Activated T-cell treated with anti-CD3 and anti-CD28 coated beads, Interleukin-2, amount 50 U/mL, for 24 hours (primary cell): ENCODE data around the gene NPLOC4.
A peak's percentile ranks its signal among the peaks of the same experiment; 100 is the strongest.

Source experiments
- DNase-seq: peaks from one replicate; pipeline ENCODE4 v3.0.0-alpha.2; 2020
- H3K27ac Mint-ChIP-seq: 2 replicates; pipeline ENCODE4 v1.8.0; 2020; ENCODE audit warnings: mild to moderate bottlenecking, mixed read lengths
- H3K27me3 Mint-ChIP-seq: 2 replicates; pipeline ENCODE4 v1.8.0; 2020; ENCODE audit warnings: mixed read lengths
- H3K36me3 Mint-ChIP-seq: 2 replicates; pipeline ENCODE4 v1.8.0; 2020; ENCODE audit warnings: low read depth, mixed read lengths
- H3K4me1 Mint-ChIP-seq: 2 replicates; pipeline ENCODE4 v1.8.0; 2020; ENCODE audit warnings: low read depth, mixed read lengths
- H3K4me3 Mint-ChIP-seq: 2 replicates; pipeline ENCODE4 v1.8.0; 2020; ENCODE audit warnings: mild to moderate bottlenecking, moderate library complexity, mixed read lengths
- H3K9me3 Mint-ChIP-seq: 2 replicates; pipeline ENCODE4 v1.8.0; 2020; ENCODE audit warnings: mixed read lengths

The NPLOC4 gene

GRCh38 chr17:81577278-81578000, 59.5 kb downstream of the NPLOC4 start:
- peaks cover 24% of the 10 kb centered on the region for H3K4me1 Mint-ChIP-seq
- peaks cover 90% of the 10 kb centered on the region for H3K36me3 Mint-ChIP-seq
- H3K4me3 Mint-ChIP-seq: no peak overlapping the region
- no peaks in the 10 kb centered on the region for H3K9me3 Mint-ChIP-seq
- no peak for DNase-seq
- H3K27ac Mint-ChIP-seq: peak overlapping the region; percentile 75
- H3K27me3 Mint-ChIP-seq: no peaks in the 10 kb centered on the region

GRCh38 chr17:81576621-81577277, 60.2 kb downstream of the NPLOC4 start:
- H3K4me1 Mint-ChIP-seq: peaks cover 24% of the 10 kb centered on the region
- H3K9me3 Mint-ChIP-seq: no peaks in the 10 kb centered on the region
- peaks cover 87% of the 10 kb centered on the region for H3K36me3 Mint-ChIP-seq
- no peak overlapping the region for H3K4me3 Mint-ChIP-seq
- peak overlapping the region; percentile 66 for H3K27ac Mint-ChIP-seq
- DNase-seq: no peak
- no peaks in the 10 kb centered on the region for H3K27me3 Mint-ChIP-seq

- no peaks in the 10 kb centered on the region for H3K27me3 Mint-ChIP-seq
- H3K36me3 Mint-ChIP-seq: peaks cover 91% of the 10 kb centered on the region
- H3K9me3 Mint-ChIP-seq: no peaks in the 10 kb centered on the region
- H3K27ac Mint-ChIP-seq: no peak overlapping the region
- peaks cover 24% of the 10 kb centered on the region for H3K4me1 Mint-ChIP-seq
- H3K4me3 Mint-ChIP-seq: no peak overlapping the region
- no peak for DNase-seq
Observed at GRCh38 chr17:81575836-81576235, 61.1 kb downstream of the NPLOC4 start.

- H3K36me3 Mint-ChIP-seq: peaks cover 91% of the 10 kb centered on the region
- H3K4me3 Mint-ChIP-seq: no peak overlapping the region
- H3K4me1 Mint-ChIP-seq: peaks cover 17% of the 10 kb centered on the region
- H3K27ac Mint-ChIP-seq: no peak overlapping the region
- DNase-seq: no peak
- H3K27me3 Mint-ChIP-seq: no peaks in the 10 kb centered on the region
- no peaks in the 10 kb centered on the region for H3K9me3 Mint-ChIP-seq
Observed at GRCh38 chr17:81574643-81574956, 62.3 kb downstream of the NPLOC4 start.

GRCh38 chr17:81573794-81574642, 62.9 kb downstream of the NPLOC4 start:
- peaks cover 91% of the 10 kb centered on the region for H3K36me3 Mint-ChIP-seq
- H3K4me3 Mint-ChIP-seq: no peak overlapping the region
- no peaks in the 10 kb centered on the region for H3K9me3 Mint-ChIP-seq
- H3K4me1 Mint-ChIP-seq: peaks cover 13% of the 10 kb centered on the region
- H3K27ac Mint-ChIP-seq: no peak overlapping the region
- no peaks in the 10 kb centered on the region for H3K27me3 Mint-ChIP-seq
- no peak for DNase-seq

GRCh38 chr17:81572563-81573168, 64.2 kb downstream of the NPLOC4 start:
- H3K4me3 Mint-ChIP-seq: no peak overlapping the region
- H3K27ac Mint-ChIP-seq: peak overlapping the region; percentile 30
- DNase-seq: no peak
- H3K4me1 Mint-ChIP-seq: peaks cover 4% of the 10 kb centered on the region
- H3K27me3 Mint-ChIP-seq: no peaks in the 10 kb centered on the region
- peaks cover 93% of the 10 kb centered on the region for H3K36me3 Mint-ChIP-seq
- no peaks in the 10 kb centered on the region for H3K9me3 Mint-ChIP-seq

GRCh38 chr17:81570964-81571363, 65.9 kb downstream of the NPLOC4 start:
- Mint-ChIP-seq H3K4me1 (no peaks in the 10 kb centered on the region), H3K36me3 (peaks cover 93% of the 10 kb centered on the region), H3K9me3 (no peaks in the 10 kb centered on the region), H3K27ac (no peak overlapping the region), H3K4me3 (no peak overlapping the region), H3K27me3 (no peaks in the 10 kb centered on the region)
- DNase-seq: no peak

GRCh38 chr17:81569986-81570514, 66.9 kb downstream of the NPLOC4 start:
- no peaks in the 10 kb centered on the region for H3K27me3 Mint-ChIP-seq
- no peak overlapping the region for H3K27ac Mint-ChIP-seq
- no peaks in the 10 kb centered on the region for H3K9me3 Mint-ChIP-seq
- no peak for DNase-seq
- H3K4me3 Mint-ChIP-seq: no peak overlapping the region
- no peaks in the 10 kb centered on the region for H3K4me1 Mint-ChIP-seq
- H3K36me3 Mint-ChIP-seq: peaks cover 94% of the 10 kb centered on the region

GRCh38 chr17:81568416-81568815, 68.5 kb downstream of the NPLOC4 start:
- no peaks in the 10 kb centered on the region for H3K9me3 Mint-ChIP-seq
- no peaks in the 10 kb centered on the region for H3K4me1 Mint-ChIP-seq
- DNase-seq: no peak
- H3K27me3 Mint-ChIP-seq: no peaks in the 10 kb centered on the region
- H3K4me3 Mint-ChIP-seq: no peak overlapping the region
- H3K27ac Mint-ChIP-seq: no peak overlapping the region
- H3K36me3 Mint-ChIP-seq: peaks cover 92% of the 10 kb centered on the region

- Mint-ChIP-seq H3K9me3 (no peaks in the 10 kb centered on the region), H3K4me3 (no peak overlapping the region), H3K4me1 (no peaks in the 10 kb centered on the region), H3K27me3 (no peaks in the 10 kb centered on the region), H3K36me3 (peaks cover 91% of the 10 kb centered on the region), H3K27ac (peak overlapping the region; percentile 18)
- DNase-seq: no peak
Observed at GRCh38 chr17:81567191-81567590, 69.7 kb downstream of the NPLOC4 start.

- no peak overlapping the region for H3K4me3 Mint-ChIP-seq
- no peaks in the 10 kb centered on the region for H3K27me3 Mint-ChIP-seq
- peaks cover 93% of the 10 kb centered on the region for H3K36me3 Mint-ChIP-seq
- no peaks in the 10 kb centered on the region for H3K9me3 Mint-ChIP-seq
- DNase-seq: no peak
- no peaks in the 10 kb centered on the region for H3K4me1 Mint-ChIP-seq
- no peak overlapping the region for H3K27ac Mint-ChIP-seq
Observed at GRCh38 chr17:81566461-81567126, 70.3 kb downstream of the NPLOC4 start.

GRCh38 chr17:81565231-81565630, 71.7 kb downstream of the NPLOC4 start:
- Mint-ChIP-seq H3K27ac (no peak overlapping the region), H3K36me3 (peaks cover 92% of the 10 kb centered on the region), H3K4me1 (peaks cover 9% of the 10 kb centered on the region), H3K4me3 (no peak overlapping the region), H3K9me3 (no peaks in the 10 kb centered on the region), H3K27me3 (no peaks in the 10 kb centered on the region)
- no peak for DNase-seq

- no peaks in the 10 kb centered on the region for H3K27me3 Mint-ChIP-seq
- no peaks in the 10 kb centered on the region for H3K9me3 Mint-ChIP-seq
- no peak overlapping the region for H3K4me3 Mint-ChIP-seq
- peaks cover 92% of the 10 kb centered on the region for H3K36me3 Mint-ChIP-seq
- no peak overlapping the region for H3K27ac Mint-ChIP-seq
- no peak for DNase-seq
- H3K4me1 Mint-ChIP-seq: peaks cover 9% of the 10 kb centered on the region
Observed at GRCh38 chr17:81564778-81565177, 72.1 kb downstream of the NPLOC4 start.
